Lower leg skin (tissue), 3 donors: ENCODE data around the gene SLC25A15.

Source experiments
- POLR2A ChIP-seq, 2 donors: fragments of 450-650 bp; IDR thresholded peaks; one replicate each; pipeline ENCODE4 v1.6.1; 2016 to 2017; ENCODE audit warnings: antibody characterized with exemption in 2 of 2, mild to moderate bottlenecking in 1 of 2, moderate library complexity in 1 of 2
- TF ChIP-seq, protein P1 (sequence below), 3 donors: fragments of 450-650 bp; IDR thresholded peaks; one replicate each; pipeline ENCODE4 v1.5.1; 2016; ENCODE audit warnings: antibody characterized with exemption in 3 of 3, mild to moderate bottlenecking in 3 of 3, moderate library complexity in 2 of 3

DNA sequence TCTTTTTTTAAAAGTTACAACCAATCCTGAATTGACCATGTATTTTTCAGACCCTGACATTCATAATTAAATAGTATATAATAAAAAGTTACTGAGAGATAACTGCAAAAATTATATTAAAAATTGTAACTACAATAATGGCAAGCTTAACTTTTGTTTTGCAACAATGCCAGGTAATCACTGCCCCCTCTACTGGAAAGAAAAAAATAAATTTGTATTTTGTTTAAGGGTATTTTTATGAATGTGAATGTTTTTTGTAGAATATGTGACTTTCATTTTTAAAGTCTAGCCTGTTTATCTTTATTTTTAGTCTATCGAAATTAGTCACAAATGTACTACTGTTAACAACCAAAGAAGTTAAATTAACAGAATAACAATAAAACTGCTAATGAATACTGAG lies 40.1 kb upstream of the SLC25A15 start:
- TF ChIP-seq, protein P1, sequence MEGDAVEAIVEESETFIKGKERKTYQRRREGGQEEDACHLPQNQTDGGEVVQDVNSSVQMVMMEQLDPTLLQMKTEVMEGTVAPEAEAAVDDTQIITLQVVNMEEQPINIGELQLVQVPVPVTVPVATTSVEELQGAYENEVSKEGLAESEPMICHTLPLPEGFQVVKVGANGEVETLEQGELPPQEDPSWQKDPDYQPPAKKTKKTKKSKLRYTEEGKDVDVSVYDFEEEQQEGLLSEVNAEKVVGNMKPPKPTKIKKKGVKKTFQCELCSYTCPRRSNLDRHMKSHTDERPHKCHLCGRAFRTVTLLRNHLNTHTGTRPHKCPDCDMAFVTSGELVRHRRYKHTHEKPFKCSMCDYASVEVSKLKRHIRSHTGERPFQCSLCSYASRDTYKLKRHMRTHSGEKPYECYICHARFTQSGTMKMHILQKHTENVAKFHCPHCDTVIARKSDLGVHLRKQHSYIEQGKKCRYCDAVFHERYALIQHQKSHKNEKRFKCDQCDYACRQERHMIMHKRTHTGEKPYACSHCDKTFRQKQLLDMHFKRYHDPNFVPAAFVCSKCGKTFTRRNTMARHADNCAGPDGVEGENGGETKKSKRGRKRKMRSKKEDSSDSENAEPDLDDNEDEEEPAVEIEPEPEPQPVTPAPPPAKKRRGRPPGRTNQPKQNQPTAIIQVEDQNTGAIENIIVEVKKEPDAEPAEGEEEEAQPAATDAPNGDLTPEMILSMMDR (IDR thresholded peaks at IDR 0.05), result no peak
- no peak for TF ChIP-seq POLR2A (IDR thresholded peaks at IDR 0.05)
